HEK293T (cell line): Measurements from ENCODE around the gene PGM2.
A peak's percentile ranks its signal among the peaks of the same experiment; 100 is the strongest.
"Not testable (repeated sequence)": the region's sequence is repeated elsewhere in the genome, so short reads cannot be mapped to it uniquely, and the experiment has no call there.

ENCODE experiments used
- CTCF ChIA-PET: fragments of 350-600 bp; formaldehyde crosslinking; extraction: SDS; loops from one replicate; lab custom pipeline; 2021; ENCODE audit warnings: antibody characterized with exemption, inconsistent platforms; lab: Yijun Ruan, JAX
- POLR2A ChIA-PET: fragments of 350-600 bp; formaldehyde crosslinking; extraction: SDS; loops from one replicate; lab custom pipeline; 2020; ENCODE audit warnings: antibody characterized with exemption, inconsistent platforms; lab: Yijun Ruan, JAX
- DNase-seq: peaks from one replicate; pipeline ENCODE4 v3.0.0; 2012; ENCODE audit warnings: mixed read lengths; ENCODE audit errors: extremely low spot score
- ARNT ChIP-seq: fragments of 450-650 bp; IDR thresholded peaks from 2 replicates; pipeline ENCODE4 v1.6.1; 2017; ENCODE audit warnings: mild to moderate bottlenecking
- BHLHE40 ChIP-seq: fragments of 450-650 bp; IDR thresholded peaks from 2 replicates; pipeline ENCODE4 v1.6.1; 2016; ENCODE audit warnings: mild to moderate bottlenecking, moderate library complexity, borderline replicate concordance
- CTBP1 ChIP-seq: fragments of 450-650 bp; IDR thresholded peaks from 2 replicates; pipeline ENCODE4 v1.6.1; 2016; ENCODE audit warnings: borderline replicate concordance
- ELF4 ChIP-seq: fragments of 450-650 bp; IDR thresholded peaks from 2 replicates; pipeline ENCODE4 v1.6.1; 2017; ENCODE audit warnings: antibody characterized with exemption
- FOXA1 ChIP-seq: fragments of 450-650 bp; IDR thresholded peaks from 2 replicates; pipeline ENCODE4 v1.6.1; 2016; ENCODE audit warnings: mild to moderate bottlenecking
- FOXK2 ChIP-seq: fragments of 450-650 bp; IDR thresholded peaks from 2 replicates; pipeline ENCODE4 v1.6.1; 2016; ENCODE audit warnings: mild to moderate bottlenecking
- FOXM1 ChIP-seq: fragments of 450-650 bp; IDR thresholded peaks from 2 replicates; pipeline ENCODE4 v1.6.1; 2017; ENCODE audit warnings: mild to moderate bottlenecking, borderline replicate concordance
- HDGF ChIP-seq: fragments of 450-650 bp; IDR thresholded peaks from 2 replicates; pipeline ENCODE4 v1.6.1; 2017; ENCODE audit warnings: antibody characterized with exemption, borderline replicate concordance
- L3MBTL2 ChIP-seq: fragments of 450-650 bp; conservative IDR thresholded peaks from 2 replicates; pipeline ENCODE4 v1.6.1; 2016; ENCODE audit warnings: mild to moderate bottlenecking
- LEF1 ChIP-seq: fragments of 450-650 bp; IDR thresholded peaks from 2 replicates; pipeline ENCODE4 v1.6.1; 2017; ENCODE audit warnings: mild to moderate bottlenecking, borderline replicate concordance
- NFRKB ChIP-seq: fragments of 450-650 bp; IDR thresholded peaks from 2 replicates; pipeline ENCODE4 v1.6.1; 2016; ENCODE audit warnings: mild to moderate bottlenecking, moderate library complexity
- SP1 ChIP-seq: fragments of 450-650 bp; IDR thresholded peaks from 2 replicates; pipeline ENCODE4 v1.6.1; 2017
- SUZ12 ChIP-seq: fragments of 450-650 bp; IDR thresholded peaks from 2 replicates; pipeline ENCODE4 v1.6.1; 2016; ENCODE audit warnings: mild to moderate bottlenecking
- TARDBP ChIP-seq: fragments of 450-650 bp; IDR thresholded peaks from 2 replicates; pipeline ENCODE4 v1.6.1; 2016
- ZNF384 ChIP-seq: fragments of 450-650 bp; IDR thresholded peaks from 2 replicates; pipeline ENCODE4 v1.6.1; 2016
- TF ChIP-seq, protein P1 (sequence below): fragments of 450-650 bp; IDR thresholded peaks from 2 replicates; pipeline ENCODE4 v1.6.1; 2016

The PGM2 gene

GRCh38 chr4:37826295-37827029, at the start of gene PGM2:
Gene PGM2, plus strand, starts transcription at chr4:37826686. Its CDS starts 47 bp downstream, at chr4:37826733.
- TF ChIP-seq, protein P1, sequence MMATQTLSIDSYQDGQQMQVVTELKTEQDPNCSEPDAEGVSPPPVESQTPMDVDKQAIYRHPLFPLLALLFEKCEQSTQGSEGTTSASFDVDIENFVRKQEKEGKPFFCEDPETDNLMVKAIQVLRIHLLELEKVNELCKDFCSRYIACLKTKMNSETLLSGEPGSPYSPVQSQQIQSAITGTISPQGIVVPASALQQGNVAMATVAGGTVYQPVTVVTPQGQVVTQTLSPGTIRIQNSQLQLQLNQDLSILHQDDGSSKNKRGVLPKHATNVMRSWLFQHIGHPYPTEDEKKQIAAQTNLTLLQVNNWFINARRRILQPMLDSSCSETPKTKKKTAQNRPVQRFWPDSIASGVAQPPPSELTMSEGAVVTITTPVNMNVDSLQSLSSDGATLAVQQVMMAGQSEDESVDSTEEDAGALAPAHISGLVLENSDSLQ, result no peak
- TF ChIP-seq L3MBTL2 (peak; percentile 58), ELF4 (peak; percentile 46; the same call in 1 of the 2 replicates), CTBP1 (0 out of 2 replicates have a peak, but pooled peaks have one; percentile 4), NFRKB (no peak)
- POLR2A ChIA-PET, result interaction anchor here (0.6 to 1.8 kb wide), 18 partner anchors 8 to 373 kb away, joined by 3 to 7 read pairs (median 3); a partner anchor contains a TSS

GRCh38 chr4:37779896-37780295, 46.6 kb upstream of the PGM2 start:
- TF ChIP-seq ZNF384 (no peak), LEF1 (no peak)
- ChIA-PET POLR2A (no interaction called here), CTCF (no interaction called here)
- DNase-seq, result no peak

More at GRCh38 chr4:37826295-37827029, at the start of gene PGM2:
- CTCF ChIA-PET, result interaction anchor here (0.6 to 1.5 kb wide), 3 partner anchors 16 to 223 kb away, joined by 3 to 4 read pairs (median 3); no protein-coding TSS in a partner anchor
- peak; percentile 76 for DNase-seq

- DNase-seq, result no peak
- TF ChIP-seq ELF4, result no peak
- TF ChIP-seq CTBP1, result no peak
- no peak for TF ChIP-seq FOXK2
- ChIA-PET POLR2A (no interaction called here), CTCF (no interaction called here)
These were observed 45.9 kb upstream of the PGM2 start for GRCh38 chr4:37780444-37781130.

GRCh38 chr4:37781131-37781455, 45.4 kb upstream of the PGM2 start:
- DNase-seq, result no peak
- POLR2A ChIA-PET, result no interaction called here
- CTCF ChIA-PET, result no interaction called here
- TF ChIP-seq LEF1 (no peak), FOXK2 (no peak), FOXA1 (no peak), HDGF (no peak), SUZ12 (no peak), NFRKB (no peak), SP1 (no peak), ELF4 (no peak), TARDBP (no peak), CTBP1 (no peak), FOXM1 (no peak), ARNT (no peak), ZNF384 (no peak), L3MBTL2 (no peak), BHLHE40 (no peak)
- TF ChIP-seq, protein P1, result no peak

- CTCF ChIA-PET, DNase-seq, POLR2A ChIA-PET: not testable (repeated sequence)
These were observed 40.2 kb upstream of the PGM2 start for GRCh38 chr4:37786267-37786666.

GRCh38 chr4:37787883-37788460, 38.5 kb upstream of the PGM2 start:
- POLR2A ChIA-PET, result not testable (repeated sequence)

DNA sequence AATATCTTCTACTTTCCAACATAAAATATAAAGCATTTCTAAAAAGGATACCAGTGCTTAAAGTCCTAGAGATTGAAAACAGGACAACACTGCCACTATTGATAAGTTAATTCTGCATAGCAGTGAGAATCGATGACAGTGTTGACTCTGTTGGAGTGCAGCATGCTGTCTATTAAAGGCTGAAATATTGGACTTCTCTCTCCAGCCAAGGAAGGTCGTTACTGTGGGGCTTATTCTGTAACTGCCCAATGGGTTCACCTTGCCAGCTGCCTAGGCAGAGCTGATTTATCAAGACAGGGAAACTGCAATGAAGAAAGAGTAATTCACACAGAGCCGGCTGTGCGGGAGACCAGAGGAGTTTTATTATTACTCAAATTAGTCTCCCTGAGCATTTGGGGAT, 37.7 kb upstream of the PGM2 start:
- DNase-seq, result no peak
- POLR2A ChIA-PET, result no interaction called here
- CTCF ChIA-PET, result no interaction called here
- no peak for TF ChIP-seq SUZ12
- no peak for TF ChIP-seq BHLHE40
- no peak for TF ChIP-seq FOXM1
- TF ChIP-seq CTBP1, result no peak
- TF ChIP-seq, protein P1, result no peak
- TF ChIP-seq ZNF384, result no peak
- no peak for TF ChIP-seq FOXK2
- no peak for TF ChIP-seq HDGF
- TF ChIP-seq ELF4, result no peak
- no peak for TF ChIP-seq L3MBTL2
- no peak for TF ChIP-seq FOXA1
- no peak for TF ChIP-seq ARNT
- no peak for TF ChIP-seq LEF1
- no peak for TF ChIP-seq SP1
- no peak for TF ChIP-seq NFRKB
- TF ChIP-seq TARDBP, result no peak

More at GRCh38 chr4:37787883-37788460, 38.5 kb upstream of the PGM2 start:
- CTCF ChIA-PET, DNase-seq: not testable (repeated sequence)
